ENCODE data around the gene CCBE1.

CCBE1 gene

GRCh38 chr18:59437851-59438569, 259.2 kb downstream of the CCBE1 start:
- FAIRE-seq, result no peak

- FAIRE-seq, result no peak
These were observed 264.2 kb downstream of the CCBE1 start for GRCh38 chr18:59432803-59433597.

- no peak for FAIRE-seq
These were observed 266.1 kb downstream of the CCBE1 start for GRCh38 chr18:59431131-59431530.

GRCh38 chr18:59429608-59430007, 267.6 kb downstream of the CCBE1 start:
- no peak for FAIRE-seq

GRCh38 chr18:59428018-59428417, 269.2 kb downstream of the CCBE1 start:
- FAIRE-seq, result no peak

- no peak for FAIRE-seq
These were observed 270.4 kb downstream of the CCBE1 start for GRCh38 chr18:59426855-59427254.

GRCh38 chr18:59423259-59423658, 274.0 kb downstream of the CCBE1 start:
- FAIRE-seq, result no peak

- no peak for FAIRE-seq
These were observed 277.0 kb downstream of the CCBE1 start for GRCh38 chr18:59420244-59420643.

- no peak for FAIRE-seq
These were observed 277.8 kb downstream of the CCBE1 start for GRCh38 chr18:59419386-59419785.

GRCh38 chr18:59416818-59417217, 280.4 kb downstream of the CCBE1 start:
- no peak for FAIRE-seq

- no peak for FAIRE-seq
These were observed 283.0 kb downstream of the CCBE1 start for GRCh38 chr18:59414111-59414653.

- peak; percentile 92 for FAIRE-seq
These were observed 294.7 kb downstream of the CCBE1 start for GRCh38 chr18:59402432-59403090.

- no peak for FAIRE-seq
These were observed 296.8 kb downstream of the CCBE1 start for GRCh38 chr18:59400407-59400806.

GRCh38 chr18:59395226-59396175, 301.7 kb downstream of the CCBE1 start:
- FAIRE-seq, result no peak

GRCh38 chr18:59393381-59393780, 303.8 kb downstream of the CCBE1 start:
- no peak for FAIRE-seq

GRCh38 chr18:59388817-59389216, 308.4 kb downstream of the CCBE1 start:
- no peak for FAIRE-seq

GRCh38 chr18:59387687-59388565, 309.3 kb downstream of the CCBE1 start:
- no peak for FAIRE-seq

GRCh38 chr18:59386909-59387686, 310.1 kb downstream of the CCBE1 start:
- FAIRE-seq, result no peak

- FAIRE-seq, result no peak
These were observed 312.0 kb downstream of the CCBE1 start for GRCh38 chr18:59385191-59385590.

- no peak for FAIRE-seq
These were observed 313.4 kb downstream of the CCBE1 start for GRCh38 chr18:59383851-59384250.

All from A204.1 (cell line).